B cell (primary cell): ENCODE results near the gene TUSC7. TPM values are rescaled to one million over a fixed set of nuclear protein-coding genes. Genes with fewer than 3 reads are reported as not detected.

ENCODE experiments used
- ATAC-seq: fragments of 200-7000 bp; cut with Tn5 transposase; one replicate; pipeline ENCODE4 v1.10.0; 2021; ENCODE audit warnings: low read depth, mild to moderate bottlenecking, moderate number of reproducible peaks, moderate library complexity
- CTCF ChIA-PET: fragments of 350-600 bp; sonication (Branson Sonifier 250); formaldehyde crosslinking; loops from one replicate; lab custom pipeline; 2021; ENCODE audit warnings: antibody characterized with exemption, inconsistent platforms; lab: Charles Lee
- POLR2A ChIA-PET: fragments of 350-600 bp; sonication (Branson Sonifier 250); formaldehyde crosslinking; loops from one replicate; lab custom pipeline; 2021; ENCODE audit warnings: antibody characterized with exemption; lab: Charles Lee
- DNase-seq: peaks from one replicate; pipeline ENCODE4 v3.0.0; 2013
- H2AFZ ChIP-seq: 2 replicates; pipeline ENCODE4 v1.6.1; 2012; ENCODE audit warnings: mild to moderate bottlenecking, low read depth, low read length; ENCODE audit not compliant: insufficient read depth, poor library complexity, severe bottlenecking
- H3K27ac ChIP-seq, 2 donors: 1 replicate in 1 of 2; 2 replicates in 1 of 2; pipeline ENCODE4 v1.5.1; 2012 to 2013; ENCODE audit warnings: low read length in 2 of 2, mild to moderate bottlenecking in 2 of 2, moderate library complexity in 1 of 2
- H3K27me3 ChIP-seq, 4 experiments: fragments of 200-600 bp in 1 of 4; sonication (generic) in 1 of 4; replicated peaks in 1 of 4; 1 replicate in 2 of 4; 2 replicates in 2 of 4; pipeline versions ENCODE4 v1.6.1 to v1.7.0; 2013 to 2016; ENCODE audit warnings: low read length in 3 of 4, mild to moderate bottlenecking in 2 of 4, mixed read lengths in 1 of 4, moderate library complexity in 1 of 4; ENCODE audit not compliant: insufficient read depth in 4 of 4, control insufficient read depth in 3 of 4; ENCODE audit errors: control extremely low read depth in 1 of 4
- H3K36me3 ChIP-seq, 2 experiments: replicated peaks in 1 of 2; 1 replicate in 1 of 2; 2 replicates in 1 of 2; pipeline versions ENCODE4 v1.6.1 to v1.7.1; 2013; ENCODE audit warnings: low read length in 1 of 2; ENCODE audit not compliant: insufficient read depth in 2 of 2, control insufficient read depth in 1 of 2; ENCODE audit errors: control extremely low read depth in 1 of 2, extremely low read depth in 1 of 2
- H3K4me1 ChIP-seq, 2 donors: fragments of 200-600 bp in 1 of 2; sonication (generic) in 1 of 2; 1 replicate in 1 of 2; 2 replicates in 1 of 2; pipeline versions ENCODE4 v1.5.1 to v1.6.1; 2013 to 2017; ENCODE audit warnings: low read length in 2 of 2; ENCODE audit not compliant: control insufficient read depth in 2 of 2, insufficient read depth in 2 of 2
- H3K4me2 ChIP-seq: replicated peaks from 2 replicates; pipeline ENCODE3; 2012; ENCODE audit warnings: mild to moderate bottlenecking, low read depth, low read length; ENCODE audit not compliant: poor library complexity, severe bottlenecking
- H3K4me3 ChIP-seq, 5 experiments: fragments of 200-600 bp in 1 of 5; sonication (generic) in 1 of 5; 1 replicate in 3 of 5; 2 replicates in 2 of 5; pipeline versions ENCODE4 v1.5.1 to v1.7.0; 2011 to 2016; ENCODE audit warnings: low read length in 4 of 5, mild to moderate bottlenecking in 4 of 5, low read depth in 2 of 5, control low read depth in 1 of 5, moderate library complexity in 1 of 5; ENCODE audit not compliant: insufficient read depth in 1 of 5; ENCODE audit errors: control extremely low read depth in 1 of 5, extremely low read depth in 1 of 5
- H3K79me2 ChIP-seq: fragments of 200-600 bp; sonication (generic); one replicate; pipeline ENCODE4 v1.6.0; 2016; ENCODE audit warnings: low read length; ENCODE audit not compliant: control insufficient read depth, insufficient read depth
- H3K9ac ChIP-seq: fragments of 200-600 bp; sonication (generic); 2 replicates; pipeline ENCODE4 v1.6.1; 2017; ENCODE audit warnings: mild to moderate bottlenecking, low read length, moderate library complexity
- H3K9me3 ChIP-seq, 3 donors: one replicate each; pipeline versions ENCODE4 v1.6.1 to v1.7.1; 2013; ENCODE audit warnings: low read length in 2 of 3; ENCODE audit not compliant: control insufficient read depth in 2 of 3, insufficient read depth in 1 of 3; ENCODE audit errors: control extremely low read depth in 1 of 3
- H4K20me1 ChIP-seq: 2 replicates; pipeline ENCODE4 v1.6.0; 2012; ENCODE audit warnings: mild to moderate bottlenecking, low read length; ENCODE audit not compliant: insufficient read depth, control insufficient read depth, poor library complexity, severe bottlenecking
- H3K27ac Mint-ChIP-seq: one replicate; pipeline ENCODE4 v1.8.0; 2021; ENCODE audit warnings: mixed read lengths
- H3K27me3 Mint-ChIP-seq: one replicate; pipeline ENCODE4 v1.8.0; 2021; ENCODE audit warnings: mixed read lengths
- H3K4me1 Mint-ChIP-seq: one replicate; pipeline ENCODE4 v1.8.0; 2021; ENCODE audit warnings: mixed read lengths
- H3K4me3 Mint-ChIP-seq: one replicate; pipeline ENCODE4 v1.8.0; 2021; ENCODE audit warnings: mixed read lengths
- H3K9me3 Mint-ChIP-seq: one replicate; pipeline ENCODE4 v1.8.0; 2022; ENCODE audit warnings: mixed read lengths; ENCODE audit not compliant: insufficient read depth
- EZH2 ChIP-seq: IDR thresholded peaks from 2 replicates; pipeline ENCODE4 v1.6.1; 2012; ENCODE audit warnings: borderline replicate concordance, low read depth, mild to moderate bottlenecking, moderate library complexity, low read length; ENCODE audit not compliant: insufficient read depth, poor library complexity, severe bottlenecking
- WGBS: methylation state at CpG from one replicate; pipeline ENCODE4 v1.1.5; 2013; ENCODE audit warnings: missing lambda C conversion rate; ENCODE audit not compliant: insufficient coverage; 5-methylcytosine and 5-hydroxymethylcytosine counted together
- intact Hi-C: fragments of 100-400 bp; cut with micrococcal nuclease; formaldehyde crosslinking; loops from one replicate; pipeline ENCODE4 v1.10.0; 2022
- polyA plus RNA-seq: library from polyadenylated mRNA; depleted of rRNA; stranded (reverse); fragments of >200 nt; gene quantifications from 2 replicates; pipeline ENCODE4 v1.2.3, GENCODE V29; 2012
- total RNA-seq, 2 donors: library from RNA; stranded (reverse); fragments of 120-200 nt in 1 of 2; gene quantifications; 1 replicate in 1 of 2; 2 replicates in 1 of 2; pipeline versions ENCODE4 v1.2.3 to v1.2.4, GENCODE V29; 2013 to 2022
- TF ChIP-seq, protein P1 (sequence below): fragments of 200-600 bp; IDR thresholded peaks from one replicate; pipeline ENCODE4 v1.8.0; 2022; ENCODE audit warnings: antibody characterized with exemption, mild to moderate bottlenecking

Gene TUSC7
- total and polyA plus RNA-seq, 2 donors (not counting 1 experiment from before 2014, with no cell fraction given): not detected

DNA sequence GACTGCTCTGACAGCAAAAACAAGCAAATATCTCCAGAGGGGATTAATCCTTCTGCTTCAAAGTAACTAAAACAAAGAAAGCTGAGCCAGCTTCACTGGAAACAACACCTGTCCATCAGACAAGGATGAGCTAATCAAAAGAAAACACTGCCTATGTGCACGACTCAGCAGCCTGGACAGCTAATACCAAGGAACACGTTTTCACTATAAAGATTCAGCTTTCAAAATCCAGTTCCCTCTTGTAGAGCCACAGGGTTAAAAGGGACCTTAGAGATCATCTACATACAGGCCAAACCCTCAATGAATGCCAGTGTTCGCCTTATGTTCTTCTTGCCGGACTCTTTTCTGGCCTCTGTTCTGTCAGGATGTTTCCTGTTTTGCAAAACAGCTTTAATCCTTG, 6.9 kb downstream of the TUSC7 start:
- Mint-ChIP-seq H3K4me3 (no peak overlapping the region), H3K9me3 (no peaks in the 10 kb centered on the region), H3K27ac (no peak overlapping the region), H3K27me3 (no peaks in the 10 kb centered on the region), H3K4me1 (no peaks in the 10 kb centered on the region)
- Histone ChIP-seq H3K4me1 (no peaks in the 10 kb centered on the region), H3K4me2 (no peak overlapping the region), H4K20me1 (no peaks in the 10 kb centered on the region), H3K36me3 (no peaks in the 10 kb centered on the region), H3K4me3 (no peak overlapping the region), H2AFZ (no peak overlapping the region), H3K79me2 (no peaks in the 10 kb centered on the region), H3K27me3 (no peaks in the 10 kb centered on the region), H3K9me3 (no peaks in the 10 kb centered on the region), H3K27ac (no peak overlapping the region), H3K9ac (no peak overlapping the region)
- TF ChIP-seq, protein P1, sequence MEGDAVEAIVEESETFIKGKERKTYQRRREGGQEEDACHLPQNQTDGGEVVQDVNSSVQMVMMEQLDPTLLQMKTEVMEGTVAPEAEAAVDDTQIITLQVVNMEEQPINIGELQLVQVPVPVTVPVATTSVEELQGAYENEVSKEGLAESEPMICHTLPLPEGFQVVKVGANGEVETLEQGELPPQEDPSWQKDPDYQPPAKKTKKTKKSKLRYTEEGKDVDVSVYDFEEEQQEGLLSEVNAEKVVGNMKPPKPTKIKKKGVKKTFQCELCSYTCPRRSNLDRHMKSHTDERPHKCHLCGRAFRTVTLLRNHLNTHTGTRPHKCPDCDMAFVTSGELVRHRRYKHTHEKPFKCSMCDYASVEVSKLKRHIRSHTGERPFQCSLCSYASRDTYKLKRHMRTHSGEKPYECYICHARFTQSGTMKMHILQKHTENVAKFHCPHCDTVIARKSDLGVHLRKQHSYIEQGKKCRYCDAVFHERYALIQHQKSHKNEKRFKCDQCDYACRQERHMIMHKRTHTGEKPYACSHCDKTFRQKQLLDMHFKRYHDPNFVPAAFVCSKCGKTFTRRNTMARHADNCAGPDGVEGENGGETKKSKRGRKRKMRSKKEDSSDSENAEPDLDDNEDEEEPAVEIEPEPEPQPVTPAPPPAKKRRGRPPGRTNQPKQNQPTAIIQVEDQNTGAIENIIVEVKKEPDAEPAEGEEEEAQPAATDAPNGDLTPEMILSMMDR: no peak
- no peak for TF ChIP-seq EZH2
- DNase-seq (no peak), ATAC-seq (no peak)
- CTCF ChIA-PET: interaction anchor here (2.0 kb wide), 1 partner anchor 42 kb away, joined by 4 read pairs; no protein-coding TSS in a partner anchor
- WGBS: 23% methylated on average over 2 of the region's 4 CpGs
- POLR2A ChIA-PET: no interaction called here
- intact Hi-C loops: no loop called here

DNA sequence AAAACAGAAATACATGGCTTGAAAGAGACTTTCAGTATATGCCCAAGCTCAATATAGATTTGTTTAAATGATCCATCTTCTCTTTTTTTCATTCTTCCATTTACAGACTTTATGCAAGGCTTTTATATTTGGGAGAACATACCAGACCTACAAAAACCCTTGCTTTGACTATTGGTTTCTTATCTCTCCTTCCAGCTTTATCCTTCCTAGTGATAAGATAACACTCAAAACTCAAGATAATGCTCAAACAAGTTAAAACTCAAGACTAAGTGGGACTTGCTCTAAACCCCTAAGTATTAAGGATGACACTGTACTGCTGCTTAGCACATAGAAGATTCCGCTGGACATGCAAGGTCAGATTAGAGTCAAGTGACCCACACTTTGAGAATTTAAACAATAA, 8.0 kb downstream of the TUSC7 start:
- Histone ChIP-seq H3K27ac (no peak overlapping the region), H3K4me2 (no peak overlapping the region), H2AFZ (no peak overlapping the region), H3K9me3 (no peaks in the 10 kb centered on the region), H3K27me3 (no peaks in the 10 kb centered on the region), H3K36me3 (no peaks in the 10 kb centered on the region), H3K4me3 (no peak overlapping the region), H4K20me1 (no peaks in the 10 kb centered on the region), H3K4me1 (no peaks in the 10 kb centered on the region), H3K9ac (no peak overlapping the region), H3K79me2 (no peaks in the 10 kb centered on the region)
- no peak overlapping the region for H3K27ac Mint-ChIP-seq
- H3K27me3 Mint-ChIP-seq: no peaks in the 10 kb centered on the region
- no peaks in the 10 kb centered on the region for H3K4me1 Mint-ChIP-seq
- no peak for ATAC-seq
- no peak overlapping the region for H3K4me3 Mint-ChIP-seq
- no CpG with 5 or more reads among the region's 1 CpG for WGBS
- ChIA-PET CTCF (interaction anchor here (0.8 to 2.0 kb wide), 2 partner anchors 15 to 40 kb away, joined by 3 to 4 read pairs; no protein-coding TSS in a partner anchor), POLR2A (no interaction called here)
- intact Hi-C loops: no loop called here
- no peak for TF ChIP-seq EZH2
- TF ChIP-seq, protein P1: no peak
- H3K9me3 Mint-ChIP-seq: no peaks in the 10 kb centered on the region
- no peak for DNase-seq
